ENCODE data around the gene NRXN2. TPM values are rescaled to one million over a fixed set of nuclear protein-coding genes. Genes with fewer than 3 reads are reported as not detected.

The NRXN2 gene
- total RNA-seq, 1 donor: 5.2 TPM

DNA sequence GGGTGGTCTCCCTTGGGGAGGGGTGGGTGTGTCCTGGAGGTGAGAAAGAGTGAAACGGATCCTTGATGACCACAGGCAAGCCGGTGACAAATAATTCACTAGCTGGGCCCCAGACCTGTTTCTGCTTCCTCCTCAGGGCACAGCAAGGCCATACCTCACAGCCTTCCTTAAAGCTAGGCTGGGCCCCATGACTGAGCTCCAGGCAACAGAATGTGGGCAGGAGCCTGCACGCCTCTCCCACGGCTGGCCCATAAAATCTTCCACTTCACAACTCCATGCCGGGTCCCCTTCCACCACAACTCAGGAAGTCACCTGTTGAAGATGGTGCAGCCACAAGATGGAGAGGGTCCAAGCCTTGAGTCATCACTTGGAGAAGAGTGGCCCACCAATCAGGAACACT is 108.1 kb downstream of the NRXN2 start:
- TF ChIP-seq, protein P1, sequence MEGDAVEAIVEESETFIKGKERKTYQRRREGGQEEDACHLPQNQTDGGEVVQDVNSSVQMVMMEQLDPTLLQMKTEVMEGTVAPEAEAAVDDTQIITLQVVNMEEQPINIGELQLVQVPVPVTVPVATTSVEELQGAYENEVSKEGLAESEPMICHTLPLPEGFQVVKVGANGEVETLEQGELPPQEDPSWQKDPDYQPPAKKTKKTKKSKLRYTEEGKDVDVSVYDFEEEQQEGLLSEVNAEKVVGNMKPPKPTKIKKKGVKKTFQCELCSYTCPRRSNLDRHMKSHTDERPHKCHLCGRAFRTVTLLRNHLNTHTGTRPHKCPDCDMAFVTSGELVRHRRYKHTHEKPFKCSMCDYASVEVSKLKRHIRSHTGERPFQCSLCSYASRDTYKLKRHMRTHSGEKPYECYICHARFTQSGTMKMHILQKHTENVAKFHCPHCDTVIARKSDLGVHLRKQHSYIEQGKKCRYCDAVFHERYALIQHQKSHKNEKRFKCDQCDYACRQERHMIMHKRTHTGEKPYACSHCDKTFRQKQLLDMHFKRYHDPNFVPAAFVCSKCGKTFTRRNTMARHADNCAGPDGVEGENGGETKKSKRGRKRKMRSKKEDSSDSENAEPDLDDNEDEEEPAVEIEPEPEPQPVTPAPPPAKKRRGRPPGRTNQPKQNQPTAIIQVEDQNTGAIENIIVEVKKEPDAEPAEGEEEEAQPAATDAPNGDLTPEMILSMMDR (IDR thresholded peaks at IDR 0.05; ENCODE audit: insufficient read depth, low read depth, low read length): no peak
- no peak for DNase-seq (ENCODE audit: low read depth)
- H3K4me3 ChIP-seq (ENCODE audit: low read depth, low read length): no peak overlapping the region

DNA sequence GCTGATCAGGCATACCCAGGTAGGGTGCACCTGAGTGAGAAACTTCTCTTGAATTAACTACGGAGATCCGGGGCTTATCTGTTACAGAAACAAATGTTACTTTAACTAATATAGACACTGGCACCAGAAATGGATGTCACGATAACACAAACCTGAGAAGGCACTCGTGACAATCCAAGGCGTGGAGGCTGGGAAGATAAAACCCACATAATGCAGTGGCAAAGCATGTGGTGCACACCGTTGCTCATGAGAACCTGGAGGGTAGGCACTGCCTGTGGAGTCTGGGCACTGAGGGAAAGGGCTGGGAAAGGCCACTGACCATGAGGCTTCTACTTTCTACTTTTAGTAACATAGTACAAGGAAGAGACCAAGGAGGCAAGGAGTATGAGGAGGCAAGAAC is 109.3 kb downstream of the NRXN2 start:
- TF ChIP-seq, protein P1 (IDR thresholded peaks at IDR 0.05; ENCODE audit: insufficient read depth, low read depth, low read length): no peak
- H3K4me3 ChIP-seq (ENCODE audit: low read depth, low read length): no peak overlapping the region
- DNase-seq (ENCODE audit: low read depth): no peak

DNA sequence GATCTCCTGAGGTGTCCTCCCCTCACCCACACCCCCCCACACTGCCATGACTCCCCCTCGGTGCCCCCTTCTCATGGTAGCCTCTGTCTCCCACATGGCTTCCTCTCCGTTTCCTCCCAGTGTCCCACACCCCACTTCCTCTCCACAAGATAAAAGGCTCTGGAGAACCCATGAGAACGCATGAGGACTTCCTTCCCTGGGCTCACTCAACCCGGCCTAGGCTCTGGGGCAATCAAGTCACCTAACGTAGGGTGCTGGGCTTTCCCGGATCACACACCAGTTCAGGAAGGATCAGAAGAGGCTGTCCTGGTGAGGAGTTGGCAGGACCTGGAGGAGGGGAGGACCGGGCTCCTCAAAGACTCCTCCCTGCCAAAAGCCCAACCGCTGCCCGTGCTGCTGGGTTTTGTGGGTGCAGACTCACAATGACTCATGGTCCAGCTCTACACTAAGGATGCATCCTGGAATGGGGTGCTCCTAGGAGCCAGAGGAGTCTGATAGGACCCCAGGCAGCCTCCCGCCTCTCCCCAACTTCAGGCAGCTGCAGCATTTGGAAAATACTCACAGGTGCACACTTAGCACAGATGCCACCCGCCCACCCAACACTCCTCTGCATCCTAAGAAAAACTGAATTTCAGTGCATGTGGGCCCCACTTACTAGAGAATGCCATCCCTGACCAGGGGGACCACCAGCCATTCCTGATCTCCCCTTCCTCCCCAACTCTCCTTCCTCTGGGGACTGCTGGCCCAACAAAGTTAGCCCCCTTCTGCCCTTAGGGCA is 110.9 kb downstream of the NRXN2 start:
- DNase-seq (ENCODE audit: low read depth): no peak
- no peak overlapping the region for H3K4me3 ChIP-seq (ENCODE audit: low read depth, low read length)
- TF ChIP-seq, protein P1 (IDR thresholded peaks at IDR 0.05; ENCODE audit: insufficient read depth, low read depth, low read length): no peak

DNA sequence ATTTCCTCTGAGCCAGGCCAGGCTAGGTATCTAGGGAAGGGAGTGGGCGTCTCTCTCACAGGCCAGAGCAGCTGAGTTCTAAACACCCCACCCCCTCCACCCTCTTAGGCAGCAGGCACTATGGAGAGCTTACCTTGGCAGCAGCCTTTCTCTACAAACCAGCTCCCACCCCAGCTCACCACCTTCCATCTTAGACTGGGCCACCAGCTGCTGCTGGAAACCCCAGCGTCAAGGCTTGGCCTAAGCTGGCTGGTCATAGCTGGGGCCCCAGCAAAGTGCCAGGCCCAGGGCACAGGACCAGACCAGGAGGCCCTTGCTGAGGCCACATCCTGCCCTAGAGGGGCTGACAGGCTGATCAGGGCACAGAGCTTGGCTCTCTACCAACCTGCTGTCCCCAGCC is 111.8 kb downstream of the NRXN2 start:
- DNase-seq (ENCODE audit: low read depth): no peak
- no peak overlapping the region for H3K4me3 ChIP-seq (ENCODE audit: low read depth, low read length)
- TF ChIP-seq, protein P1 (IDR thresholded peaks at IDR 0.05; ENCODE audit: insufficient read depth, low read depth, low read length): no peak

DNA sequence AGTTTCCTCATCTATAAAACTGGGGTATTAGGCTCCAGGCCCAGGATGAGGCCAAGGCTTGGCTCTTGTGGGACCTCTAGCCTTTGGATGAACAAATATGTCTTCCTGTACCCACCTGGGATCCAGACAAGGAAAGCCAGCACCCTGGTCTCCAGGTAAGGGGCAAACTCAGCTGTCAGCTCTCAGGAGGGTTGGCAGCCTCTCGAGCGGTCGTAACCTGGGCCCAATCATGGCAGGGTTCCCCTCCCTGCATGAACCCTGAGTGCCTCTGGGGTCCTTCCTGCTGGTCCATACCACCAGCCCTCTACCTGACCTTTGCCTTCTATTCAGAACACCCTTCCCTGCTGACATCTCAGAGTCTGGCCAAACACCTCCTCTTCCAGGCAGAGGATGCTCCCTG is 112.4 kb downstream of the NRXN2 start:
- DNase-seq (ENCODE audit: low read depth): no peak
- TF ChIP-seq, protein P1 (IDR thresholded peaks at IDR 0.05; ENCODE audit: insufficient read depth, low read depth, low read length): no peak
- no peak overlapping the region for H3K4me3 ChIP-seq (ENCODE audit: low read depth, low read length)

DNA sequence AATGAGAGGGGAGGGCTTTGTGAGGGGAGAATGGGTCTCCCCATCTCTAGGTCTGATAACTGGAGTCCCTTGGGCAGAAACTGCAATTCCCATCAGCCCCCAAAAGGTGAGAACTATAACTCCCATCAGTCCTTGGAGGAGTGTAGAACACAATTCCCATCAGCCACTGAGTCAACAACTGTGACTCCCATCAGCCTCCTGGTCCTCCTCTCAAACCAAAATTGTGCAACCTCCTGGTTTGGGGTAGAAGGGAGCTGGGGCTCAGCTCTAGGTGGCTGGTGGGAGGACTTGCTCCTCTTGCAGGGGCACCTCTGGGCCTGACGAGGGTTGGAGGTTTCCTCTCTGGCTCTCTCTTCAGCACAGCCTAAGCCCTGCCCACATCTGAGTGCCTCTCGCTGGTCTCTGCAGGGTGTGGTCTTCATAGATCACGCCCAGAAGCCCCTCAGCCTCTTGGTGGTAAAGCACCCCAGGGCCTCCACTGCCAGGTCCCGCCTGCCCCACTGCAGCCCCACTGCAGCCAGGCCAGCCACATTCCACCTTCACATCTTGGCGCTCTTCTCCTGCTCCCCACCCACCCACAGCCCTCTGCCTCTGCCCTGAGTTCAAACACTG is 113.5 kb downstream of the NRXN2 start:
- no peak for DNase-seq (ENCODE audit: low read depth)
- H3K4me3 ChIP-seq (ENCODE audit: low read depth, low read length): no peak overlapping the region
- TF ChIP-seq, protein P1 (IDR thresholded peaks at IDR 0.05; ENCODE audit: insufficient read depth, low read depth, low read length): no peak
